Gastrocnemius medialis (tissue), 4 donors: ENCODE data around the gene RUNX3. TPM values are rescaled to one million over a fixed set of nuclear protein-coding genes. Genes with fewer than 3 reads are reported as not detected.

Source experiments
- ATAC-seq, 2 donors: fragments of 150-250 bp; one replicate each; pipeline ENCODE4 v1.9.1; 2016
- DNase-seq, 2 donors: peaks; one replicate each; pipeline ENCODE4 v3.0.0-alpha.2; 2019
- H3K27ac ChIP-seq, 4 donors: fragments of 200-600 bp; sonication (generic); 1 replicate in 1 of 4; 2 replicates in 3 of 4; pipeline ENCODE4 v1.5.1; 2016 to 2018; ENCODE audit warnings: mild to moderate bottlenecking in 2 of 4, moderate library complexity in 1 of 4
- H3K27me3 ChIP-seq, 3 donors: fragments of 200-600 bp; sonication (generic) in 2 of 3; 1 replicate in 1 of 3; 2 replicates in 2 of 3; pipeline versions ENCODE4 v1.5.1 to v1.6.0; 2016 to 2019; ENCODE audit warnings: mild to moderate bottlenecking in 1 of 3, moderate library complexity in 1 of 3
- H3K36me3 ChIP-seq, 2 donors: fragments of 200-600 bp; sonication (generic) in 1 of 2; one replicate each; pipeline ENCODE4 v1.5.1; 2017 to 2018
- H3K4me1 ChIP-seq, 2 donors: fragments of 200-600 bp; sonication (generic) in 1 of 2; one replicate each; pipeline ENCODE4 v1.5.1; 2016 to 2017; ENCODE audit warnings: mild to moderate bottlenecking in 2 of 2
- H3K4me3 ChIP-seq, 4 donors: fragments of 200-600 bp; sonication (generic) in 3 of 4; 1 replicate in 1 of 4; 2 replicates in 3 of 4; pipeline ENCODE4 v1.5.1; 2016 to 2019; ENCODE audit warnings: mild to moderate bottlenecking in 2 of 4
- H3K9me3 ChIP-seq, 3 donors: fragments of 200-600 bp; sonication (generic) in 2 of 3; 1 replicate in 1 of 3; 2 replicates in 2 of 3; pipeline ENCODE4 v1.5.1; 2016 to 2019
- POLR2A ChIP-seq, 2 donors: fragments of 450-650 bp; IDR thresholded peaks; one replicate each; pipeline ENCODE4 v1.6.1; 2017; ENCODE audit warnings: antibody characterized with exemption in 2 of 2, mild to moderate bottlenecking in 2 of 2, moderate library complexity in 2 of 2
- in situ Hi-C, 4 donors: fragments of 200-750 bp; cut with MboI; loops; one replicate each; pipeline versions ENCODE4 v1.15.0 to v1.8.0; 2017; ENCODE audit warnings: low sequenced_read_pairs in 4 of 4
- intact Hi-C: fragments of 100-400 bp; cut with DNase I; formaldehyde crosslinking; loops from one replicate; pipeline ENCODE4 v1.15.1; 2023; ENCODE audit warnings: low total_unique reads
- microRNA-seq, 2 donors: library from miRNA; unstranded; fragments of <30 nt; microRNA quantifications; one replicate each; pipeline ENCODE4, GENCODE V29; 2016; ENCODE audit warnings: borderline replicate concordance in 2 of 2
- total RNA-seq, 4 donors: library from RNA; depleted of rRNA; stranded (reverse); fragments of >200 nt; gene quantifications; one replicate each; pipeline versions ENCODE4 v1.1.0 to v1.2.3, GENCODE V29; 2016
- TF ChIP-seq, protein P1 (sequence below), 5 experiments: fragments of 450-650 bp in 3 of 5; fragments of 200-600 bp in 2 of 5; sonication (generic) in 2 of 5; IDR thresholded peaks in 4 of 5; conservative IDR thresholded peaks in 1 of 5; 1 replicate in 4 of 5; 2 replicates in 1 of 5; pipeline ENCODE4 v1.5.1; 2016 to 2019; ENCODE audit warnings: antibody characterized with exemption in 5 of 5, mild to moderate bottlenecking in 3 of 5, moderate library complexity in 3 of 5

The RUNX3 gene
- total RNA-seq, 4 donors from 2014 or later = 0.13 to 1.9 (median 0.74) TPM

DNA sequence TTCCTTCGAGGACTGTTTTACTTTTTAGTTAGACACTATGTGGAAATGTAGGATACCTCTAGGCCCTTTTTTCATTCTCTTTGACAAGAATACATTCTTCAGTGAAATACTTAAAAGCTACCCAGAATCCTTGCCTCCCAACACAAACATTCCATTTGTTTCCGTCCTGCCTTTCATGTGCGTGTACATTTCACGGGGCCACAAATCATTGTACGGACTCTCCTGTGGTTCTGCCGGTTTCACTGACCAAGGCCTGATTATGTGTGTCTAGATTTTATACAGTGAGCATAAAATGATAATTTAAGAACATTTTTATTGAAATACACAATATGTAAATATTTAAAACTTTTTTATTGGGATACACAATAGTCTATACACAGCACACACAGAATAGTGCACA is 76.4 kb downstream of the RUNX3 start:
- DNase-seq = no peak
- H3K36me3 ChIP-seq = no peaks in the 10 kb centered on the region
- intact Hi-C loops (no loop called here), in situ Hi-C loops (loop anchor here in 1 of 4 donors (10.0 kb wide), 2 partner anchors 251 to 351 kb away; no protein-coding TSS in a partner anchor)
- H3K27ac ChIP-seq = no peak overlapping the region
- H3K4me3 ChIP-seq = no peak overlapping the region
- no peaks in the 10 kb centered on the region for H3K27me3 ChIP-seq
- TF ChIP-seq, protein P1, sequence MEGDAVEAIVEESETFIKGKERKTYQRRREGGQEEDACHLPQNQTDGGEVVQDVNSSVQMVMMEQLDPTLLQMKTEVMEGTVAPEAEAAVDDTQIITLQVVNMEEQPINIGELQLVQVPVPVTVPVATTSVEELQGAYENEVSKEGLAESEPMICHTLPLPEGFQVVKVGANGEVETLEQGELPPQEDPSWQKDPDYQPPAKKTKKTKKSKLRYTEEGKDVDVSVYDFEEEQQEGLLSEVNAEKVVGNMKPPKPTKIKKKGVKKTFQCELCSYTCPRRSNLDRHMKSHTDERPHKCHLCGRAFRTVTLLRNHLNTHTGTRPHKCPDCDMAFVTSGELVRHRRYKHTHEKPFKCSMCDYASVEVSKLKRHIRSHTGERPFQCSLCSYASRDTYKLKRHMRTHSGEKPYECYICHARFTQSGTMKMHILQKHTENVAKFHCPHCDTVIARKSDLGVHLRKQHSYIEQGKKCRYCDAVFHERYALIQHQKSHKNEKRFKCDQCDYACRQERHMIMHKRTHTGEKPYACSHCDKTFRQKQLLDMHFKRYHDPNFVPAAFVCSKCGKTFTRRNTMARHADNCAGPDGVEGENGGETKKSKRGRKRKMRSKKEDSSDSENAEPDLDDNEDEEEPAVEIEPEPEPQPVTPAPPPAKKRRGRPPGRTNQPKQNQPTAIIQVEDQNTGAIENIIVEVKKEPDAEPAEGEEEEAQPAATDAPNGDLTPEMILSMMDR (IDR thresholded peaks at IDR 0.05 in 4 of 5, conservative IDR thresholded peaks at IDR 0.05 in 1 of 5) = no peak
- ATAC-seq = no peak
- H3K9me3 ChIP-seq = no peaks in the 10 kb centered on the region
- H3K4me1 ChIP-seq = no peaks in the 10 kb centered on the region

DNA sequence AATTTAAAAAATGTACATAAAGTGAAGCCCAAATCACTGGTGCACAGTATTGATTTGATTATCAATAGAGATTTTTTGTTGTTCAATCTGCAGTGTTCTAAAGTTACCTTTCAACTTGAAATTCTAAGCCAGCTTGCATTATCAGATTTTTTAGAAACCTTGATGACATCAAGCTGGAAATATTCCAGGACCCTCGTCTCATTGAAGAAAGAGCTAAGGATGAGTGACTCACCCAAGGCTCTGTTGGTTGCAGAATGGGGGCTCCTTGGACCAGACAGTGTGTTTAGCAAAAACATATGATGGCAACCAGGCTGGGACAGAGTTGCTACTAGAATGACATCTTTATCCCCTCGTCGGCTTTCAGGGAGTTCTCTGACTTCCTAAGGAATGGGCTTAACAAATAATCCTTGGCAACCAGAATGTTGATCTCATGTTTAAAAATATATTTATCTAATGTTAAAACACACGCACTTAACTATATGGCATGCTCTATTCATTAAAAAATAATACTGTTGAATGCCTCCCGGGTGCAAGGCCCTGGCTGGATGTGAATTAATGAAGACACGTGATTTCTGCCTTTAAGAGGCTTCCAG is 79.7 kb downstream of the RUNX3 start:
- Histone ChIP-seq H3K4me3 (no peak overlapping the region), H3K36me3 (no peaks in the 10 kb centered on the region), H3K4me1 (no peaks in the 10 kb centered on the region), H3K9me3 (no peaks in the 10 kb centered on the region), H3K27ac (no peak overlapping the region), H3K27me3 (no peaks in the 10 kb centered on the region)
- no peak for DNase-seq
- in situ Hi-C loops = loop anchor here in 1 of 4 donors (10.0 kb wide), 2 partner anchors 254 to 354 kb away; no protein-coding TSS in a partner anchor
- no peak for TF ChIP-seq POLR2A (IDR thresholded peaks at IDR 0.05)
- TF ChIP-seq, protein P1 (IDR thresholded peaks at IDR 0.05 in 4 of 5, conservative IDR thresholded peaks at IDR 0.05 in 1 of 5) = no peak
- ATAC-seq = no peak
- intact Hi-C loops = no loop called here

DNA sequence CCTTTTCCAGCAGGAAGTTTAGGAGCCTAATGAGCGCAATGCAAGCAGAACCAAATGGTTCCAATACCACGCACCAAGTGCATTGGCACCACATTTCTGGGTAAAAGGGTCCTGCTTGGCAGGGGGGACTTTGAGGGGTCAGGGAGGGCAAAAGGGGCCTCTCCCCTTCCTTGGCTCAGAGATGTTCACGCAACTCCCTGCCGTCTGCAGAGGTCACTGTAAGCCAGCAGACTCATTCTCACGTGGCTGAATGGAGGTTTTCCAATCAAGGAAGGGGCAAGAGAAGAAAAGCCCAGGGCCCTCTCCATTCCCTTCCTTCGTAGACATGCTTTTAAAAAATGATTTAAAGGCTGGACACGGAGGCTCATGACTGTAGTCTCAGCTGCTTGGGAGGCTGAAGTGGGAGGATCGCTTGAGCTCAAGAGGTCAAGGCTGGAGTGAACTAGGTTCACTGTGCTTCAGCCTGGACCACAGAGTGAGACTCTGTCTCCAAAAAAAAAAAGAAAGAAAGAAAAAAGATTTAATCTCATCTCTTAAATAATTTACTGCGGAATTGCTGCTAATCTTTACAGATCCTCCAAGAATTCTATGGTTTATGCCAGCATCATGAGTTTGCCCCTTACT is 80.3 kb downstream of the RUNX3 start:
- no peaks in the 10 kb centered on the region for H3K9me3 ChIP-seq
- no peak for ATAC-seq
- intact Hi-C loops (loop anchor here (5.0 kb wide), 2 partner anchors 48 to 353 kb away; no protein-coding TSS in a partner anchor), in situ Hi-C loops (loop anchor here in 1 of 4 donors (10.0 kb wide), 2 partner anchors 255 to 355 kb away; no protein-coding TSS in a partner anchor)
- TF ChIP-seq, protein P1 (IDR thresholded peaks at IDR 0.05 in 4 of 5, conservative IDR thresholded peaks at IDR 0.05 in 1 of 5) = no peak
- no peak for TF ChIP-seq POLR2A (IDR thresholded peaks at IDR 0.05)
- H3K27ac ChIP-seq = no peak overlapping the region
- no peaks in the 10 kb centered on the region for H3K36me3 ChIP-seq
- no peak for DNase-seq
- H3K4me3 ChIP-seq = no peak overlapping the region
- H3K4me1 ChIP-seq = no peaks in the 10 kb centered on the region
- H3K27me3 ChIP-seq = no peaks in the 10 kb centered on the region

Small RNA genes within 50 kb of the gene (microRNA-seq; reads per million reads assigned to microRNA genes)
- gene MIR6731 = 0 reads per million in 2 donors

Other genes with a start within 250 kb of the RUNX3 start
- gene CLIC4, start 184.8 kb downstream of the RUNX3 start, total RNA-seq = 10 to 100 TPM; 37.3 to 74.5 (median 45.6) TPM